Fibroblast of villous mesenchyme (primary cell): ENCODE data around the gene TTC7B. TPM values are rescaled to one million over a fixed set of nuclear protein-coding genes. Genes with fewer than 3 reads are reported as not detected.

Experiments used
- DNase-seq: peaks from one replicate; pipeline ENCODE4 v3.0.0-alpha.2; 2010; ENCODE audit warnings: low read depth
- H3K4me3 ChIP-seq: 2 replicates; pipeline ENCODE4 v1.5.1; 2011; ENCODE audit warnings: low read depth, mild to moderate bottlenecking, low read length
- total RNA-seq: library from RNA; depleted of rRNA; stranded (reverse); fragments of >200 nt; gene quantifications from 2 replicates; pipeline ENCODE4 v1.2.3, GENCODE V29; 2012
- TF ChIP-seq, protein P1 (sequence below): IDR thresholded peaks from 2 replicates; pipeline ENCODE4 v1.5.1; 2012; ENCODE audit warnings: low read depth, mild to moderate bottlenecking, low read length; ENCODE audit not compliant: insufficient read depth

The TTC7B gene
- total RNA-seq, 1 donor: 16.8 TPM

GRCh38 chr14:90602088-90602687 is 214.0 kb downstream of the TTC7B start:
- no peak overlapping the region for H3K4me3 ChIP-seq
- TF ChIP-seq, protein P1, sequence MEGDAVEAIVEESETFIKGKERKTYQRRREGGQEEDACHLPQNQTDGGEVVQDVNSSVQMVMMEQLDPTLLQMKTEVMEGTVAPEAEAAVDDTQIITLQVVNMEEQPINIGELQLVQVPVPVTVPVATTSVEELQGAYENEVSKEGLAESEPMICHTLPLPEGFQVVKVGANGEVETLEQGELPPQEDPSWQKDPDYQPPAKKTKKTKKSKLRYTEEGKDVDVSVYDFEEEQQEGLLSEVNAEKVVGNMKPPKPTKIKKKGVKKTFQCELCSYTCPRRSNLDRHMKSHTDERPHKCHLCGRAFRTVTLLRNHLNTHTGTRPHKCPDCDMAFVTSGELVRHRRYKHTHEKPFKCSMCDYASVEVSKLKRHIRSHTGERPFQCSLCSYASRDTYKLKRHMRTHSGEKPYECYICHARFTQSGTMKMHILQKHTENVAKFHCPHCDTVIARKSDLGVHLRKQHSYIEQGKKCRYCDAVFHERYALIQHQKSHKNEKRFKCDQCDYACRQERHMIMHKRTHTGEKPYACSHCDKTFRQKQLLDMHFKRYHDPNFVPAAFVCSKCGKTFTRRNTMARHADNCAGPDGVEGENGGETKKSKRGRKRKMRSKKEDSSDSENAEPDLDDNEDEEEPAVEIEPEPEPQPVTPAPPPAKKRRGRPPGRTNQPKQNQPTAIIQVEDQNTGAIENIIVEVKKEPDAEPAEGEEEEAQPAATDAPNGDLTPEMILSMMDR: no peak
- no peak for DNase-seq

GRCh38 chr14:90601563-90601962 is 214.7 kb downstream of the TTC7B start:
- TF ChIP-seq, protein P1: no peak
- no peak for DNase-seq
- H3K4me3 ChIP-seq: no peak overlapping the region

GRCh38 chr14:90600619-90601018 is 215.6 kb downstream of the TTC7B start:
- DNase-seq: no peak
- H3K4me3 ChIP-seq: no peak overlapping the region
- TF ChIP-seq, protein P1: no peak

DNA sequence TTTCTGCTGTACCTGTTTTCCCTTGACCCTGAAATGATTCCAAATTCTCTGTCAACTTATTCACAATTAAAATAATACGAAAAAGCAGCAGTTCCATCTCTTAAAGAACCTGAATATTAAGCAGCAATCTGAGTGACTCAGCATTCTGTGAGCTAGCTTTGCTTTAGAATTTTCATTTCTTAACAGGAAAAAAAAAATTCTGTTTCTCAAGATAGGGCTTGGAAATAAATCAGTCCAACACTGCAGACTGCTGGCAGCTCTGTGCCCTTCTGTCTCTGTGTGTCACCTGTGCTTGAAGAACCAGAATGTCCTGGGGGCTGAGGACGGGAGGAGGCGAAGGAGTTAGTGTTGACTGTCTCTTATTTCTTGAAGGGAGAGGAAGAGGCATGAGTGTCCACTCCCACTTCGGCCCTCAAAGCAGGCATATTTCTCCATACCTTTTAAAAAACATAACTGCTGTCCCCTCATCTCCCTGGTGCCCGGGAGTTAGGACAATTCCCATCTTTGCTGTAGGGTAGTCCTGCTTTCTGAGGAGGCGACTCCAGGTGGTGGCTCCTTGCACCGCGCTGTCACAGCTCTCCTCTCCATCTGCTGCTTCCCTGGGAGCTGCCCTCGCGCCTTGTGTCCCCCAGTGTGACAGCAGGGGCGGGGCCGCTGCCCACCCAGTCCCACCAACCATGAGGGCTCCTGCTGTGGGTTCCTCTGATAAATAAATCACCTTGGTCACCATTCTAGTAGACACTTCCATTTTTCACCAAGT is 216.3 kb downstream of the TTC7B start:
- no peak for DNase-seq
- H3K4me3 ChIP-seq: no peak overlapping the region
- TF ChIP-seq, protein P1: no peak

- H3K4me3 ChIP-seq: no peak overlapping the region
- no peak for DNase-seq
- TF ChIP-seq, protein P1: no peak
Measured at GRCh38 chr14:90599339-90599738, 216.9 kb downstream of the TTC7B start.

GRCh38 chr14:90597961-90598360 is 218.3 kb downstream of the TTC7B start:
- H3K4me3 ChIP-seq: no peak overlapping the region
- TF ChIP-seq, protein P1: no peak

More at GRCh38 chr14:90597961-90598360, 218.3 kb downstream of the TTC7B start:
- no peak for DNase-seq
